Breast epithelium (tissue), 4 donors: ENCODE results near the gene ABR. TPM values are rescaled to one million over a fixed set of nuclear protein-coding genes. Genes with fewer than 3 reads are reported as not detected.

Source experiments
- DNase-seq, 2 donors: peaks; one replicate each; pipeline ENCODE4 v3.0.0-alpha.2; 2019; ENCODE audit warnings: low spot score in 2 of 2
- H3K27ac ChIP-seq, 2 donors: fragments of 200-600 bp; sonication (generic) in 1 of 2; one replicate each; pipeline ENCODE4 v1.5.1; 2016 to 2019; ENCODE audit warnings: mild to moderate bottlenecking in 1 of 2
- H3K27me3 ChIP-seq, 2 donors: fragments of 200-600 bp; sonication (generic) in 1 of 2; one replicate each; pipeline versions ENCODE4 v1.5.1 to v1.6.0; 2017 to 2019; ENCODE audit warnings: control low read depth in 1 of 2, mild to moderate bottlenecking in 1 of 2
- H3K36me3 ChIP-seq: fragments of 200-600 bp; one replicate; pipeline ENCODE4 v1.5.1; 2019
- H3K4me1 ChIP-seq, 2 donors: fragments of 200-600 bp; sonication (generic); one replicate each; pipeline ENCODE4 v1.5.1; 2016 to 2019; ENCODE audit warnings: control low read depth in 1 of 2
- H3K4me3 ChIP-seq, 3 donors: fragments of 200-600 bp; sonication (generic); 1 replicate in 2 of 3; 2 replicates in 1 of 3; pipeline ENCODE4 v1.5.1; 2016 to 2019; ENCODE audit warnings: mild to moderate bottlenecking in 3 of 3, moderate library complexity in 2 of 3
- H3K9me3 ChIP-seq, 2 donors: fragments of 200-600 bp; sonication (generic) in 1 of 2; one replicate each; pipeline ENCODE4 v1.5.1; 2016 to 2019; ENCODE audit warnings: control low read depth in 1 of 2
- CTCF ChIP-seq, 3 donors: fragments of 450-650 bp; IDR thresholded peaks; one replicate each; pipeline ENCODE4 v1.5.1; 2016 to 2017; ENCODE audit warnings: antibody characterized with exemption in 3 of 3, mild to moderate bottlenecking in 3 of 3, moderate library complexity in 3 of 3
- POLR2A ChIP-seq: fragments of 450-650 bp; IDR thresholded peaks from one replicate; pipeline ENCODE4 v1.6.1; 2016; ENCODE audit warnings: antibody characterized with exemption, mild to moderate bottlenecking, moderate library complexity
- POLR2AphosphoS5 ChIP-seq, 3 donors: sonication (generic); formaldehyde crosslinking; IDR thresholded peaks; one replicate each; pipeline ENCODE4 v1.6.1; 2017; ENCODE audit warnings: antibody characterized with exemption in 3 of 3
- intact Hi-C: fragments of 100-400 bp; cut with DNase I; formaldehyde crosslinking; loops from one replicate; pipeline ENCODE4 v1.15.1; 2023; ENCODE audit warnings: low total_unique reads
- total RNA-seq, 3 donors: library from RNA; depleted of rRNA; stranded (reverse); fragments of >200 nt; gene quantifications; one replicate each; pipeline ENCODE4 v1.1.0, GENCODE V29; 2016

The ABR gene
- total RNA-seq, 3 donors from 2014 or later: 63.5 to 77.0 (median 75.0) TPM

DNA sequence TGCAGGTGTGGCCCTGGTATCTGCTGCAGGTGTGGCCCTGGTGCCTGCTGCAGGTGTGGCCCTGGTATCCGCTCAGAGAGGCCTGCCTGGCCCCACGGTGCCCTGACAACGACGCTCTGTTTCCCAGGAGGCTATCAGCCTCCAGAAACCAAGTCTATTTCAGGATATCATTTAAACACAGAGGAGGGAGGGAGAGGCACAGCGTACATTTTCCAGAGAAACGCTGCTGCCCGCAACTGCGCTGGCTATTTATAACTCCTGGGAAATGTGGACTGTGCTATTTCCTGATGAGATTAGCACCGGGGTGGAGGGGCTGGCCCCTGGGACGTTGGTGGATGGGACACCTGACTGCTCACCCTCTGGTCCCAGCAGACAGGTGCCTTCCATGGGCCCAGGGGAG, 160.3 kb downstream of the ABR start:
- no peaks in the 10 kb centered on the region for H3K4me1 ChIP-seq
- TF ChIP-seq POLR2AphosphoS5 (IDR thresholded peaks at IDR 0.05): no peak
- no peak for TF ChIP-seq CTCF (IDR thresholded peaks at IDR 0.05)
- TF ChIP-seq POLR2A: no peak
- H3K27ac ChIP-seq: peak overlapping the region in 1 of 2 donors; percentile 2
- intact Hi-C loops: no loop called here
- DNase-seq: no peak
- H3K4me3 ChIP-seq: no peak overlapping the region
- no peaks in the 10 kb centered on the region for H3K9me3 ChIP-seq
- no peaks in the 10 kb centered on the region for H3K36me3 ChIP-seq
- no peaks in the 10 kb centered on the region for H3K27me3 ChIP-seq

GRCh38 chr17:1018547-1018946, 161.2 kb downstream of the ABR start:
- H3K27ac ChIP-seq: no peak overlapping the region
- intact Hi-C loops: no loop called here
- no peak overlapping the region for H3K4me3 ChIP-seq
- TF ChIP-seq POLR2AphosphoS5 (IDR thresholded peaks at IDR 0.05) (no peak), CTCF (IDR thresholded peaks at IDR 0.05) (no peak), POLR2A (no peak)
- no peaks in the 10 kb centered on the region for H3K9me3 ChIP-seq
- no peaks in the 10 kb centered on the region for H3K36me3 ChIP-seq
- H3K27me3 ChIP-seq: no peaks in the 10 kb centered on the region
- DNase-seq: no peak
- H3K4me1 ChIP-seq: no peaks in the 10 kb centered on the region

DNA sequence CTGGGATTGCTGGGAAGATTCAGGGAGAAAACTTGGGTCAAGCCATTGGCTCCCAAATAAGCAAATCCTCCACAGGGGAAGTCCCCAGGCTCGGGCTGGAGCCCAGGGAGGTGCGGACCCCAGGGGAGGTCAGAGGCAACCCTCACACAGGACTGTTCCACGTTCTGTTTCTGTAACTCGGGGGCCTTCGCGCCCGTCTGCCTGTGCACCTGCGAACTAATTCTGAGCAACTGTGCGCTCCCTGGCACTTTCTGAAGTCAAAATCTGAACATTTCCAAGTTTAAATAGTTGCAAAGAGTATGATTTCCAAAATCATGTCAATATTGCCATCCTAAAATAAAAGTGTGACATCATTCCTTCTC, 166.1 kb downstream of the ABR start:
- intact Hi-C loops: no loop called here
- Histone ChIP-seq H3K4me1 (no peaks in the 10 kb centered on the region), H3K36me3 (no peaks in the 10 kb centered on the region), H3K27me3 (no peaks in the 10 kb centered on the region), H3K9me3 (no peaks in the 10 kb centered on the region), H3K4me3 (no peak overlapping the region), H3K27ac (no peak overlapping the region)
- no peak for DNase-seq
- TF ChIP-seq CTCF (IDR thresholded peaks at IDR 0.05) (no peak), POLR2AphosphoS5 (IDR thresholded peaks at IDR 0.05) (no peak), POLR2A (no peak)

DNA sequence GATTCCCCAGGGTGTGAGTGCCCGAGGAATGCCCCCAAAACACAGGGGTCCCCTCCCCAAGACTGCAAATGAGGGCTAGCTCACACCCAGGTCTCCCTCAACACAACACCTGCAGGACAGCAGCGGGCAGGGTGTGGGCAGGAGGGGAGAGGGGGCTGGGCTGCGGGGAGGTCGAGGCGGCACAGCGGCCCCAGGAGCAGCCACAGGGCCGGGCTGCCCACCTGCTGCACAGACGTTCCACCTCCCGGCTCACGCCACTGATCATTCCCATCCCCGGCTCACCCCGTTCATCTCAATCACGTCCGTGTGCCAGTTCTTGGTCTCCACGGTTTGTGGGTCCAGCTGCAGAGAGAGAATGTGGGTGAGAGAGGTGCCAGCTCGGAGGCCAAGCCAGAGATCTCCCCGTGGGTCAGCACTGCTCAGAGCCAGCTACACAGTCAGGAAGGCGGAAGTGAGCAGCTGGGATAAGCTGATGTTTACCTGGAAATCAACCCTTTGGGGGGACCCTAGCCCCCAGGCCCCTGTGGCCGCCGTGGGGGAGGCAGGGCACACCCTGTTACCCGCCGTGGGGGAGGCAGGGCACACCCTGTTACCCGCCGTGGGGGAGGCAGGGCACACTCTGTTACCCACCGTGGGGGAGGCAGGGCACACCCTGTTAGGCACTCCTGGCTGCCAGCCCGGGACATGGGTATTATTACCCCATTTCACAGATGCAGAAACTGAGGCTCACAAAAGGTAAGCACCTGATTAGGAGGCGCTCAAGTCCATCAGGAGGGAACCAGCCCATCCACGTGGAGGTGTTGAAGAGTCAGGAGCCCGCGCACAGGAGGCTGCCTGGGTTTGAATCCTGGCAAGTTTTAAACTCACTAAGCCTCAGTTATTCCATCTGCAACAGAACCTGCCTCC, 166.7 kb downstream of the ABR start:
- TF ChIP-seq CTCF (IDR thresholded peaks at IDR 0.05) (no peak), POLR2AphosphoS5 (IDR thresholded peaks at IDR 0.05) (no peak), POLR2A (no peak)
- Histone ChIP-seq H3K27ac (no peak overlapping the region), H3K36me3 (no peaks in the 10 kb centered on the region), H3K4me1 (no peaks in the 10 kb centered on the region), H3K4me3 (no peak overlapping the region), H3K27me3 (no peaks in the 10 kb centered on the region), H3K9me3 (no peaks in the 10 kb centered on the region)
- intact Hi-C loops: no loop called here
- DNase-seq: no peak
